Measurements from ENCODE around the gene DDHD1.

Gene DDHD1

DNA sequence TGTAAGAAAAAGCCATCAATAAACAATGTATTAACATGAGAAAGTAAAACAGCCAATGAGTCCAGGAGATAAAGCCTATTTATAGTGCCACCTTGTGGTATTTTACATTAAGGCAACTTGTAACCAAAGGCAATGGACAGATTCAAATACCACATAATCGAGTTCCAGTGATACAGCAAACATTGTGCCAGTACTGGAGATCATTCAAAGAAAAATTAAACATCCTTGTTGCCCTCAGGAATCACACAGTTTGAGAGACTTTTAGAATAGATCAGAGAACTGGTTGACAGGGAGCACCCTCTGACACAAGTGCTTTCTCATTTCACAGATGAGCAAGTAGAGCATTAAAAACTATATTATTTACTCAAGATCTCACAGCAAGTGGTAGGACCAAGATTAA is 98.1 kb downstream of the DDHD1 start:
- Histone ChIP-seq H3K4me3 (ENCODE audit: low read length in 2 of 2) (no peak overlapping the region), H3K27me3 (ENCODE audit: control insufficient read depth in 2 of 2, insufficient read depth in 2 of 2, low read length in 2 of 2) (no peaks in the 10 kb centered on the region), H3K27ac (ENCODE audit: low read depth in 2 of 2, low read length in 2 of 2) (no peak overlapping the region), H3K9ac (ENCODE audit: low read depth in 1 of 2, low read length in 2 of 2) (no peak overlapping the region), H3K36me3 (ENCODE audit: control insufficient read depth in 2 of 2, insufficient read depth in 2 of 2, low read length in 2 of 2) (no peaks in the 10 kb centered on the region), H3K9me3 (ENCODE audit: control insufficient read depth in 2 of 2, low read length in 2 of 2) (no peaks in the 10 kb centered on the region), H3K4me1 (ENCODE audit: control insufficient read depth in 2 of 2, insufficient read depth in 2 of 2, low read length in 2 of 2) (no peaks in the 10 kb centered on the region)

GRCh38 chr14:53054457-53054856 is 98.7 kb downstream of the DDHD1 start:
- Histone ChIP-seq H3K9me3 (ENCODE audit: control insufficient read depth in 2 of 2, low read length in 2 of 2) (no peaks in the 10 kb centered on the region), H3K27me3 (ENCODE audit: control insufficient read depth in 2 of 2, insufficient read depth in 2 of 2, low read length in 2 of 2) (no peaks in the 10 kb centered on the region), H3K27ac (ENCODE audit: low read depth in 2 of 2, low read length in 2 of 2) (no peak overlapping the region), H3K36me3 (ENCODE audit: control insufficient read depth in 2 of 2, insufficient read depth in 2 of 2, low read length in 2 of 2) (no peaks in the 10 kb centered on the region), H3K4me3 (ENCODE audit: low read length in 2 of 2) (no peak overlapping the region), H3K4me1 (ENCODE audit: control insufficient read depth in 2 of 2, insufficient read depth in 2 of 2, low read length in 2 of 2) (no peaks in the 10 kb centered on the region), H3K9ac (ENCODE audit: low read depth in 1 of 2, low read length in 2 of 2) (no peak overlapping the region)

DNA sequence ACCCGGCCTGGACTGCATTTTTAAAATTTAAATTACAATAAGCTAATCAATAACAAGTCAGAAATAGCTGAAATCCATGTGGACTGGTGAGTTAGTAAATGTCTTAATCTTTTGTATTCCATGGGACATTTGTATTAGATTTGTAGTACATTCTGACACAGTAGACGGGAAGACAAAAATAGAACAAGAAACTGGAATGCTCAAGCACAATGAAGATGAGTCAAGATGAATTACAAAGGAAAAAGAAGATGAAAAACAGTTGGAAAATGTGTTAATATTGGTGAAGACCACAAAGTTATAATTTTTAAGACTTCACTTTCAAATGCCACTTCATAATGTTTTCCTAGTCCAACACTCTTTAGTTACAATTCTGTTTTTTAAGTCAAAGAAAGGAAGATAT is 104.5 kb downstream of the DDHD1 start:
- Histone ChIP-seq H3K36me3 (ENCODE audit: control insufficient read depth in 2 of 2, insufficient read depth in 2 of 2, low read length in 2 of 2) (no peaks in the 10 kb centered on the region), H3K27ac (ENCODE audit: low read depth in 2 of 2, low read length in 2 of 2) (no peak overlapping the region), H3K9ac (ENCODE audit: low read depth in 1 of 2, low read length in 2 of 2) (no peak overlapping the region), H3K9me3 (ENCODE audit: control insufficient read depth in 2 of 2, low read length in 2 of 2) (no peaks in the 10 kb centered on the region), H3K27me3 (ENCODE audit: control insufficient read depth in 2 of 2, insufficient read depth in 2 of 2, low read length in 2 of 2) (no peaks in the 10 kb centered on the region), H3K4me1 (ENCODE audit: control insufficient read depth in 2 of 2, insufficient read depth in 2 of 2, low read length in 2 of 2) (no peaks in the 10 kb centered on the region), H3K4me3 (ENCODE audit: low read length in 2 of 2) (no peak overlapping the region)

DNA sequence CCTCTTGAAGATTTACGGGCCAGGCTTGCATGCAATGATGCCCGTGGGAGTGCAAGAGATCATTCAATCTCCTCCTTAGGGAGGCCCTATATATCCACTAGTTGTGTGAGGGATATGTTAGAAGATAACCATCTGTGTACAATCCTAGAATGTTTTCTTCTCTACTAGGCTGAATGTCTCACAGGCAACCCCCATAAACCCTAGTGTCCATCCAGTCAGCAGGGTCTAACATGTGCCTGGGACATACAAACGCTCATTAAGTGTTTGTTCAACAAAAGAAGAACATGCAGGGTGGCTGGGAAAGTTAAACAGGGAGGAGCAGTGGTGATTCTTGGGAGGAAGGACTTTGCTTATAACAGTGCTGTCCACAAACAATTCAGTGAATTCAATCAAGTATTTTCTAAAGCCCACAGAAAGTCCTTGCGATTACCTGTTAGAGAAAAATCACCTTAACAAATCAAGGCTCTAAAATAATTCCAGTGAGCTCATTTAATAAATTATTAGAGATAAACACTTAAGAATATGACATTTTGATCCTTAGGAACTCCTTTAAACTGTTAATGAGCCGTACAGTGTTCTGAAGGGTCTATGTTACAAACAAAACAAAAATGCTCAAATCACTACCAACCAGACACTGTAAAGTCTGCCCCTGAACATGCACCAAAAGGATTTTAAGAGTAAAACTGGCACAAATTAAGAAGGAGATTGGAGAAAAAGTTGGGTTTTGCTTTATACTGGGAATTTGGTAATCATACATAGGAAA is 105.6 kb downstream of the DDHD1 start:
- no peak overlapping the region for H3K9ac ChIP-seq (ENCODE audit: low read depth in 1 of 2, low read length in 2 of 2)
- H3K9me3 ChIP-seq (ENCODE audit: control insufficient read depth in 2 of 2, low read length in 2 of 2), result no peaks in the 10 kb centered on the region
- no peak overlapping the region for H3K27ac ChIP-seq (ENCODE audit: low read depth in 2 of 2, low read length in 2 of 2)
- H3K4me1 ChIP-seq (ENCODE audit: control insufficient read depth in 2 of 2, insufficient read depth in 2 of 2, low read length in 2 of 2), result no peaks in the 10 kb centered on the region
- no peaks in the 10 kb centered on the region for H3K27me3 ChIP-seq (ENCODE audit: control insufficient read depth in 2 of 2, insufficient read depth in 2 of 2, low read length in 2 of 2)
- no peaks in the 10 kb centered on the region for H3K36me3 ChIP-seq (ENCODE audit: control insufficient read depth in 2 of 2, insufficient read depth in 2 of 2, low read length in 2 of 2)
- no peak overlapping the region for H3K4me3 ChIP-seq (ENCODE audit: low read length in 2 of 2)

DNA sequence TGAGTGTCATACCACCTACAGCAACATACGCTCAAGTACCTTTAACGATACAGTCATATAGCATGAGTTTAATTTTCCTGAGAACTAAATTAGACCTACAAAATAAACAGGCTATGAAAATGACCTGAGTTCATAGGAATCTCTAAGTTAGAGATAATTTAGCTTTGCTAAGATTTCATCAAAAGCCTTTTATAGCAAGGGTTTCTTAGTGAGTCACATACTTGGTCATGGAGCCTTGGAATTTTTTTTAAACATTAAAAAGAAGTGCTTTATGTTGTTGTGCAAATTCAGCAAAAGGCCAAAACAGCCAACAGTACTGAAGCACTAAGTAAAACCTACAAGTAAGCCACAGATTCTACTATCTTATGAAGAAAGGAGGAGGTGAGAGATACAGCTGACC is 108.6 kb downstream of the DDHD1 start:
- Histone ChIP-seq H3K27me3 (ENCODE audit: control insufficient read depth in 2 of 2, insufficient read depth in 2 of 2, low read length in 2 of 2) (no peaks in the 10 kb centered on the region), H3K4me3 (ENCODE audit: low read length in 2 of 2) (no peak overlapping the region), H3K9ac (ENCODE audit: low read depth in 1 of 2, low read length in 2 of 2) (no peak overlapping the region), H3K9me3 (ENCODE audit: control insufficient read depth in 2 of 2, low read length in 2 of 2) (no peaks in the 10 kb centered on the region), H3K36me3 (ENCODE audit: control insufficient read depth in 2 of 2, insufficient read depth in 2 of 2, low read length in 2 of 2) (peaks cover 5 to 6% of the 10 kb centered on the region in 2 donors), H3K27ac (ENCODE audit: low read depth in 2 of 2, low read length in 2 of 2) (no peak overlapping the region), H3K4me1 (ENCODE audit: control insufficient read depth in 2 of 2, insufficient read depth in 2 of 2, low read length in 2 of 2) (no peaks in the 10 kb centered on the region)

GRCh38 chr14:53043027-53043581 is 110.0 kb downstream of the DDHD1 start:
- H3K36me3 ChIP-seq (ENCODE audit: control insufficient read depth in 2 of 2, insufficient read depth in 2 of 2, low read length in 2 of 2), result peaks cover 11 to 14% of the 10 kb centered on the region in 2 donors
- H3K27me3 ChIP-seq (ENCODE audit: control insufficient read depth in 2 of 2, insufficient read depth in 2 of 2, low read length in 2 of 2), result no peaks in the 10 kb centered on the region
- H3K9me3 ChIP-seq (ENCODE audit: control insufficient read depth in 2 of 2, low read length in 2 of 2), result no peaks in the 10 kb centered on the region
- H3K4me3 ChIP-seq (ENCODE audit: low read length in 2 of 2), result no peak overlapping the region
- no peaks in the 10 kb centered on the region for H3K4me1 ChIP-seq (ENCODE audit: control insufficient read depth in 2 of 2, insufficient read depth in 2 of 2, low read length in 2 of 2)
- no peak overlapping the region for H3K27ac ChIP-seq (ENCODE audit: low read depth in 2 of 2, low read length in 2 of 2)
- H3K9ac ChIP-seq (ENCODE audit: low read depth in 1 of 2, low read length in 2 of 2), result no peak overlapping the region

DNA sequence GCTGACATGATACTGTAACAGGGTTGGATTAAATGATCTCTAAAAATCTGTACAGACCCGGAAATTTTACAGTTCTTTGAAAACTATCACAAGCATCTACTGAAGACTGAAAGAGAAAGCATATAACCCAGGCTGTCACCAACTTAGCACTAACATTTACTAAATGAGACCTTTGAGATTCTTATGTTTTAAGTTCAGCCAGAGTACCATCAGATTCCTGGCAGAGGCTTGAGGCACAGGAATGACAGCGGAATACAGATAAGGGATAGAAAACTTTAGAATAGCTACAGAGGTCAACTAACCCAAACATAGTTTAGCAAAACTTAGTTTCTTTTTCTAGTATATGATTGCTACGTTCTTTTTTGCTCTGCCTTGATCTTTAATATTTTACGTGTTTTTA is 110.6 kb downstream of the DDHD1 start:
- no peaks in the 10 kb centered on the region for H3K4me1 ChIP-seq (ENCODE audit: control insufficient read depth in 2 of 2, insufficient read depth in 2 of 2, low read length in 2 of 2)
- no peak overlapping the region for H3K4me3 ChIP-seq (ENCODE audit: low read length in 2 of 2)
- H3K36me3 ChIP-seq (ENCODE audit: control insufficient read depth in 2 of 2, insufficient read depth in 2 of 2, low read length in 2 of 2), result peaks cover 11 to 14% of the 10 kb centered on the region in 2 donors
- H3K27me3 ChIP-seq (ENCODE audit: control insufficient read depth in 2 of 2, insufficient read depth in 2 of 2, low read length in 2 of 2), result no peaks in the 10 kb centered on the region
- H3K9me3 ChIP-seq (ENCODE audit: control insufficient read depth in 2 of 2, low read length in 2 of 2), result no peaks in the 10 kb centered on the region
- no peak overlapping the region for H3K27ac ChIP-seq (ENCODE audit: low read depth in 2 of 2, low read length in 2 of 2)
- no peak overlapping the region for H3K9ac ChIP-seq (ENCODE audit: low read depth in 1 of 2, low read length in 2 of 2)

DNA sequence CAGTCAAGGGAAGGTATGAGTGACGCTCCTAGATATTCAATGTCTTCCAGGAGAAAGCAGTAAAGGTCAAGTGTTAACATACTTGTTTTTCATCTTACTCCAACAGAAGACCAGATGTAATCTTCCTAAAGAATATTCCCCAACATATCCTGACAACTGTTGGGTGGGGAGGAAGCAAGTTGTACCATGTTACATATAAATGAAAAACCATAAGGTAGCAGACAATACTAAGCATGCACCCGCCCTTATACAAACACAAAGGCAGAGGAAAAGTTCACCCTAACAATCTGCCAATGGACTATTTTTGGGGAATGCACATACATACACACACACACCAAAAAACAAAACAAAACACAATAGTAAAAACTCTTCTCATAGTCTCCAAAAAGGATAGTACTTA is 112.1 kb downstream of the DDHD1 start:
- Histone ChIP-seq H3K27ac (ENCODE audit: low read depth in 2 of 2, low read length in 2 of 2) (no peak overlapping the region), H3K27me3 (ENCODE audit: control insufficient read depth in 2 of 2, insufficient read depth in 2 of 2, low read length in 2 of 2) (no peaks in the 10 kb centered on the region), H3K9ac (ENCODE audit: low read depth in 1 of 2, low read length in 2 of 2) (no peak overlapping the region), H3K4me3 (ENCODE audit: low read length in 2 of 2) (no peak overlapping the region), H3K36me3 (ENCODE audit: control insufficient read depth in 2 of 2, insufficient read depth in 2 of 2, low read length in 2 of 2) (peaks cover 11 to 14% of the 10 kb centered on the region in 2 donors), H3K4me1 (ENCODE audit: control insufficient read depth in 2 of 2, insufficient read depth in 2 of 2, low read length in 2 of 2) (no peaks in the 10 kb centered on the region), H3K9me3 (ENCODE audit: control insufficient read depth in 2 of 2, low read length in 2 of 2) (no peaks in the 10 kb centered on the region)

DNA sequence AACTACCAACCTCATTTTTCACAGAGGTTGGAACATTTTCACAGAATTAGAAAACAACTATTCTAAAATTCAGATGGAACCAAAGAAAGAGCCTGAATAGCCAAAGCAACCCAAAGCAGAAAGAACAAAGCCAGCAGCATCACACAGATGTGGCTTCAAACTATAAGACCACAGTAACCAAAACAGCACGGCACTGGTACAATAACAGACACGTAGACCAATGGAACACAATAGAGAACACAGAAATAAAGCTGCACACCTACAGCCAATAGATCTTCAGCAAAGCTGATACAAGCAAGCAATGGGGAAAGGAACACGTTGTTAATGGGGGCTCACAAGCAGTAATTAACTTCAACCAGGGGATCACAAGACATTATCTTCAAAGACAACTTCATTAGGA is 114.5 kb downstream of the DDHD1 start:
- H3K4me3 ChIP-seq (ENCODE audit: low read length in 2 of 2), result no peak overlapping the region
- H3K27me3 ChIP-seq (ENCODE audit: control insufficient read depth in 2 of 2, insufficient read depth in 2 of 2, low read length in 2 of 2), result no peaks in the 10 kb centered on the region
- no peaks in the 10 kb centered on the region for H3K9me3 ChIP-seq (ENCODE audit: control insufficient read depth in 2 of 2, low read length in 2 of 2)
- H3K36me3 ChIP-seq (ENCODE audit: control insufficient read depth in 2 of 2, insufficient read depth in 2 of 2, low read length in 2 of 2), result peaks cover 11 to 14% of the 10 kb centered on the region in 2 donors
- H3K4me1 ChIP-seq (ENCODE audit: control insufficient read depth in 2 of 2, insufficient read depth in 2 of 2, low read length in 2 of 2), result no peaks in the 10 kb centered on the region
- H3K9ac ChIP-seq (ENCODE audit: low read depth in 1 of 2, low read length in 2 of 2), result no peak overlapping the region
- no peak overlapping the region for H3K27ac ChIP-seq (ENCODE audit: low read depth in 2 of 2, low read length in 2 of 2)

- no peak overlapping the region for H3K4me3 ChIP-seq (ENCODE audit: low read length in 2 of 2)
- no peak overlapping the region for H3K9ac ChIP-seq (ENCODE audit: low read depth in 1 of 2, low read length in 2 of 2)
- no peaks in the 10 kb centered on the region for H3K4me1 ChIP-seq (ENCODE audit: control insufficient read depth in 2 of 2, insufficient read depth in 2 of 2, low read length in 2 of 2)
- no peaks in the 10 kb centered on the region for H3K9me3 ChIP-seq (ENCODE audit: control insufficient read depth in 2 of 2, low read length in 2 of 2)
- H3K27me3 ChIP-seq (ENCODE audit: control insufficient read depth in 2 of 2, insufficient read depth in 2 of 2, low read length in 2 of 2), result no peaks in the 10 kb centered on the region
- H3K27ac ChIP-seq (ENCODE audit: low read depth in 2 of 2, low read length in 2 of 2), result no peak overlapping the region
- H3K36me3 ChIP-seq (ENCODE audit: control insufficient read depth in 2 of 2, insufficient read depth in 2 of 2, low read length in 2 of 2), result peaks cover 11 to 14% of the 10 kb centered on the region in 2 donors
These were observed 116.1 kb downstream of the DDHD1 start for GRCh38 chr14:53037016-53037415.

All from mucosa of rectum (tissue), 2 donors.